HUES64 (cell line): Measurements from ENCODE around the gene TAB2.
"Not testable (repeated sequence)": the region's sequence is repeated elsewhere in the genome, so short reads cannot be mapped to it uniquely, and the experiment has no call there.

Experiments
- H3K27ac ChIP-seq: 2 replicates; pipeline ENCODE4 v1.7.0; 2013; ENCODE audit warnings: low read depth, low read length, inconsistent platforms
- H3K27me3 ChIP-seq: 2 replicates; pipeline ENCODE4 v1.6.1; 2013; ENCODE audit warnings: mild to moderate bottlenecking, low read length; ENCODE audit not compliant: insufficient read depth
- H3K36me3 ChIP-seq: 2 replicates; pipeline ENCODE4 v1.6.1; 2013; ENCODE audit warnings: mild to moderate bottlenecking, low read length; ENCODE audit not compliant: insufficient read depth
- H3K4me1 ChIP-seq: 2 replicates; pipeline ENCODE4 v1.6.1; 2013; ENCODE audit warnings: mild to moderate bottlenecking, low read length, moderate library complexity; ENCODE audit not compliant: insufficient read depth
- H3K4me3 ChIP-seq: 2 replicates; pipeline ENCODE4 v1.5.1; 2013; ENCODE audit warnings: mild to moderate bottlenecking, low read length, moderate library complexity
- H3K9ac ChIP-seq: 2 replicates; pipeline ENCODE4 v1.6.1; 2013; ENCODE audit warnings: mild to moderate bottlenecking, low read depth, low read length
- H3K9me3 ChIP-seq: 2 replicates; pipeline ENCODE4 v1.6.1; 2013; ENCODE audit warnings: low read depth, low read length; ENCODE audit not compliant: insufficient read depth
- WGBS: fragments of 150-250, 120-280 bp; methylation state at CpG from one replicate; pipeline ENCODE4 v1.1.7; 2013; ENCODE audit warnings: missing lambda C conversion rate; 5-methylcytosine and 5-hydroxymethylcytosine counted together

The TAB2 gene

GRCh38 chr6:149334682-149335160, 17.2 kb downstream of the TAB2 start:
- no peaks in the 10 kb centered on the region for H3K36me3 ChIP-seq
- H3K27me3 ChIP-seq = no peaks in the 10 kb centered on the region
- no peaks in the 10 kb centered on the region for H3K9me3 ChIP-seq
- no peak overlapping the region for H3K9ac ChIP-seq
- 76% methylated on average over 2 of the region's 2 CpGs for WGBS
- H3K4me3 ChIP-seq = no peak overlapping the region
- no peak overlapping the region for H3K27ac ChIP-seq
- peaks cover 74% of the 10 kb centered on the region for H3K4me1 ChIP-seq

GRCh38 chr6:149335924-149336608, 18.6 kb downstream of the TAB2 start:
- 90% methylated on average over 4 of the region's 4 CpGs for WGBS
- Histone ChIP-seq H3K4me1 (peaks cover 72% of the 10 kb centered on the region), H3K27me3 (no peaks in the 10 kb centered on the region), H3K9ac (peak overlapping the region; percentile 12; the same call in 1 of the 2 replicates), H3K9me3 (no peaks in the 10 kb centered on the region), H3K4me3 (no peak overlapping the region), H3K27ac (peak overlapping the region; percentile 14; the same call in 1 of the 2 replicates), H3K36me3 (no peaks in the 10 kb centered on the region)

DNA sequence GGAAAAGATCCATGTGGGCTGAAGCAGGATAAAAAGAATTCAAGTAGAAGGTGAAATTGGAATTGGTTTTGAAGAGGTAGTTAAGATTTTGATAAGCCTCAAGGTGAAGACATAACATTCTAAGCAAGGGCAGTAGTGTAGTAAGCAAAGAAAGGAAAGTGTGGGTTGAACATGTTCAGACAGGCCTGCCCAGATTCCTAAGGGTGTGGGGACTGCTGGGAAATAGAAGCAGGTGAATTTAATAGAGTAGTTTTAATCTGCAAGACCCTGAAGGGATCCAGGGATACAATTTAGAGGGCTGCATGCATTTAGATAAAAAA, 19.1 kb downstream of the TAB2 start:
- Histone ChIP-seq H3K27me3 (no peaks in the 10 kb centered on the region), H3K27ac (peak overlapping the region; percentile 14; the same call in 1 of the 2 replicates), H3K4me1 (peaks cover 72% of the 10 kb centered on the region), H3K9ac (peak overlapping the region; percentile 12; the same call in 1 of the 2 replicates), H3K4me3 (no peak overlapping the region), H3K36me3 (no peaks in the 10 kb centered on the region), H3K9me3 (no peaks in the 10 kb centered on the region)

DNA sequence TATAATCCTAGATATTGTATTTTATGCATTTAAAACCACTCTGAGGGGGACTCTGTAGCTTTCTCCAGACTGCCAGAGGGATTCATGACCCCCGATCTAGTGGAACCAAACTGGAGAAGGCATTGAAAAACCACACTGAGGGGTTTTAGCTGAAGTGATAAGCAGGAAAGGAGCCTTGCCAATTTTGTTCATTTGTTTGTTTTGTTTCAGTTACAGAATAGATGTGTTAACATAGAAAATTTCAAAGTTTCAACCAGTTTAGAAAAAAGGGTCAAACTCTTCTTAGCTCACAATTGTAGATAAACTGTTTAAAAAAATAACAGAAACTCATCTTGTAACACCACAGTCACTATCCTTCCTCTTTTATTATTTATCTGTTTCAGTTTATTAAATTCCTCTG, 19.8 kb downstream of the TAB2 start:
- Histone ChIP-seq H3K9ac (no peak overlapping the region), H3K9me3 (no peaks in the 10 kb centered on the region), H3K4me3 (no peak overlapping the region), H3K27me3 (no peaks in the 10 kb centered on the region), H3K36me3 (no peaks in the 10 kb centered on the region), H3K27ac (no peak overlapping the region), H3K4me1 (peaks cover 72% of the 10 kb centered on the region)
- whole genome bisulfite sequencing = 86% methylated on average over 1 of the region's 1 CpG

- Histone ChIP-seq H3K4me1 (peaks cover 57% of the 10 kb centered on the region), H3K27me3 (no peaks in the 10 kb centered on the region), H3K36me3 (no peaks in the 10 kb centered on the region), H3K9ac (no peak overlapping the region), H3K9me3 (no peaks in the 10 kb centered on the region), H3K27ac (no peak overlapping the region), H3K4me3 (no peak overlapping the region)
- 98% methylated on average over 3 of the region's 4 CpGs for WGBS
Measured at GRCh38 chr6:149340200-149340599, 22.7 kb downstream of the TAB2 start.

DNA sequence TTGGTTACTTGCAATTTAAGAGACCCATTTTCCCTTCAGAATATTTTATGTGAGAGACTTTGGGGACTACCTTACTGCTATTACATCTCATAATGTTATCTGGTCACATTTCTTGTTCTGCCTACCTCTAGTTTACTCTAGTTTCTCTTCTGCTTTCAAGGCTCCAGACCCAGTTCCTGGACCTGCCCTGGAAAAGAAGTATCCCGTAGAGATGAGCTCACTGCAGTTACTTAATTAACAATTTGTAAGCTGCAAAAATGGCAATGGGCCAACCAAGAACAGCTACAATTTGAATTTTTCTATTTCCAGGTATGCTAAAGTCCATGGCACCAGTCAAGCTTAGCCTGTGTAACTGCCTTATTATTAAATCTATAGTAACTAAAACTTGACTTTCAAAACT, 25.0 kb downstream of the TAB2 start:
- H3K27me3 ChIP-seq = no peaks in the 10 kb centered on the region
- no peaks in the 10 kb centered on the region for H3K9me3 ChIP-seq
- no peak overlapping the region for H3K9ac ChIP-seq
- H3K36me3 ChIP-seq = no peaks in the 10 kb centered on the region
- no peak overlapping the region for H3K4me3 ChIP-seq
- WGBS = 91% methylated on average over 1 of the region's 1 CpG
- no peak overlapping the region for H3K27ac ChIP-seq
- H3K4me1 ChIP-seq = peaks cover 35% of the 10 kb centered on the region

- peaks cover 26% of the 10 kb centered on the region for H3K4me1 ChIP-seq
- no peaks in the 10 kb centered on the region for H3K27me3 ChIP-seq
- H3K27ac ChIP-seq = no peak overlapping the region
- no CpG with 5 or more reads among the region's 1 CpG for WGBS
- no peak overlapping the region for H3K9ac ChIP-seq
- H3K9me3 ChIP-seq = no peaks in the 10 kb centered on the region
- no peaks in the 10 kb centered on the region for H3K36me3 ChIP-seq
- no peak overlapping the region for H3K4me3 ChIP-seq
Measured at GRCh38 chr6:149343501-149343900, 26.0 kb downstream of the TAB2 start.

GRCh38 chr6:149346078-149346477, 28.6 kb downstream of the TAB2 start:
- Histone ChIP-seq H3K27ac (no peak overlapping the region), H3K36me3 (no peaks in the 10 kb centered on the region), H3K4me3 (no peak overlapping the region), H3K9ac (no peak overlapping the region), H3K27me3 (no peaks in the 10 kb centered on the region), H3K9me3 (no peaks in the 10 kb centered on the region), H3K4me1 (peaks cover 15% of the 10 kb centered on the region)
- 86% methylated on average over 3 of the region's 3 CpGs for WGBS

DNA sequence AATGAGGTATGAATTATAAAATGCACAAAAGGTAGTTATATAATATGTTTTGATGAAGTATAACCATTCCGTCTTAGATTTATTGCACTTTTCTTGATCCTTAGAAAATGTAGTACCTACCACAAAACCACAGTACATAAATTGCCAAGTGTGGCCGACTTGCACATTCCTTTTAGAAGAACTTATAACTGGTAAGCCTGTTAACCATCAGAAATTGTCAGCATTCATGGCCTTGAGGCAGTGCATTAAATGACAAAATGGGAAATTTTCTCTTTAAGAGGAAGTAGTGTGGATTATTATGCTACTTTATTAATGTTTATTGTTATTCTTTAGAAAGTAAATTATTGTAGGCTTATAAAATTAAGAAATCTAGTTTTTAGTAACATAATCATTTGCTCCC, 29.6 kb downstream of the TAB2 start:
- Histone ChIP-seq H3K4me3 (no peak overlapping the region), H3K4me1 (peaks cover 5% of the 10 kb centered on the region; the same call in 1 of the 2 replicates), H3K27ac (no peak overlapping the region), H3K9me3 (no peaks in the 10 kb centered on the region), H3K27me3 (no peaks in the 10 kb centered on the region), H3K36me3 (no peaks in the 10 kb centered on the region), H3K9ac (no peak overlapping the region)
- 96% methylated on average over 2 of the region's 2 CpGs for WGBS

- not testable (repeated sequence) for H3K4me3 ChIP-seq, H3K9ac ChIP-seq, H3K27me3 ChIP-seq, H3K9me3 ChIP-seq, H3K27ac ChIP-seq, H3K36me3 ChIP-seq
- 98% methylated on average over 6 of the region's 6 CpGs for WGBS
- peaks cover 11% of the 10 kb centered on the region for H3K4me1 ChIP-seq
Measured at GRCh38 chr6:149349279-149349678, 31.8 kb downstream of the TAB2 start.

- H3K9ac ChIP-seq = no peak overlapping the region
- no peaks in the 10 kb centered on the region for H3K36me3 ChIP-seq
- H3K27ac ChIP-seq = no peak overlapping the region
- no peaks in the 10 kb centered on the region for H3K9me3 ChIP-seq
- no peak overlapping the region for H3K4me3 ChIP-seq
- H3K4me1 ChIP-seq = peaks cover 16% of the 10 kb centered on the region
- 90% methylated on average over 1 of the region's 2 CpGs for WGBS
- no peaks in the 10 kb centered on the region for H3K27me3 ChIP-seq
Measured at GRCh38 chr6:149354009-149354408, 36.5 kb downstream of the TAB2 start.
